Bronchial epithelial cell (primary cell): ENCODE results near the gene CACNA1H. TPM values are rescaled to one million over a fixed set of nuclear protein-coding genes. Genes with fewer than 3 reads are reported as not detected.

Experiments
- DNase-seq: peaks from one replicate; pipeline ENCODE4 v3.0.0-alpha.2; 2010; ENCODE audit warnings: low read depth
- FAIRE-seq: peaks from 2 replicates; lab custom pipeline; 2011; peaks lifted over from hg19 to GRCh38; lab: Jason Lieb, UNC
- H3K27me3 ChIP-seq: 2 replicates; pipeline ENCODE4 v1.5.1; 2011; ENCODE audit warnings: low read length; ENCODE audit not compliant: control insufficient read depth, insufficient read depth
- H3K36me3 ChIP-seq: 2 replicates; pipeline ENCODE4 v1.5.1; 2011; ENCODE audit warnings: low read length; ENCODE audit not compliant: control insufficient read depth, insufficient read depth
- H3K4me3 ChIP-seq: 2 replicates; pipeline ENCODE4 v1.5.1; 2011; ENCODE audit warnings: mild to moderate bottlenecking, low read depth, low read length, control low read depth
- total RNA-seq: library from RNA; depleted of rRNA; stranded (reverse); fragments of >200 nt; gene quantifications from 2 replicates; pipeline ENCODE4 v1.2.1, GENCODE V29; 2014
- TF ChIP-seq, protein P1 (sequence below): IDR thresholded peaks from 2 replicates; pipeline ENCODE4 v1.5.1; 2011; ENCODE audit warnings: mild to moderate bottlenecking, moderate library complexity, low read length, control low read depth, inconsistent platforms; ENCODE audit not compliant: insufficient read depth, severe bottlenecking

CACNA1H gene
- total RNA-seq, 1 donor from 2014 or later, result not detected

DNA sequence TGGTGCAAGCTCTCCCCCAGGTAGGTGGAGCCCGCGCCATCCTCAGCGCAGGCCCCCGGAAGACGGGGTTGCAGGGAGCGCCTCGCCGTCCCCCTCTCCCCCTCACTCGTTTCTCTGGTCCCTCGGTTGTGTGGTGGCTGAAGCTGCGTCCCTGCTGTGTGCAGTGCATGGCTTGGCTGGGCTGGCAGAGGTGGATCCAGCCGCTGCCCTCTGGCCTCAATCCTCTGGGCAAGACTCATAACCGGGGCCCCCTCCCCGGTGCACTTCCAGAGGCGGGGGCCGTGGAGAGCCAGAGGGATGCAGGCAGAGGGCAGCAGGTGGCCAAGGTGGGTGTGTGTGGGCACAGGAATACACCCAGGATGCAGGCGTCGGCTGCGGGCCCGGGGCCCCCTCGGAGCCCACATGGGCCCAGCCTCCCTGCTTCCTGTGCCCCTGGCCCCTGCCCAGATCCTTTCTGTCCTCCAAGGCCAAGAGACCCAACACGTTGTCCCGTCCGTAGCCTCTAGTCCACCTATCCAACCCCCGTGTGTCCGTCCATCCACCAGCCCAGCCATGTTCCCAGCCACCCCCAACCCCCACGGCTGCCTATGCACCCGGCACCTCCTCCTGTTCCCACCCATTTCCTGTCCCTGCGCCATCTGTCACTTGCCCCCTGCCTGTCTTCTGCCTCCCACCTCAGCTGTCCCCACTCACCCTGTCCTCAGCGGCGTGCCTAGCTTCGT lies 62.8 kb downstream of the CACNA1H start:
- no peak for DNase-seq
- no peaks in the 10 kb centered on the region for H3K27me3 ChIP-seq
- H3K4me3 ChIP-seq, result no peak overlapping the region
- no peak for FAIRE-seq
- TF ChIP-seq, protein P1, sequence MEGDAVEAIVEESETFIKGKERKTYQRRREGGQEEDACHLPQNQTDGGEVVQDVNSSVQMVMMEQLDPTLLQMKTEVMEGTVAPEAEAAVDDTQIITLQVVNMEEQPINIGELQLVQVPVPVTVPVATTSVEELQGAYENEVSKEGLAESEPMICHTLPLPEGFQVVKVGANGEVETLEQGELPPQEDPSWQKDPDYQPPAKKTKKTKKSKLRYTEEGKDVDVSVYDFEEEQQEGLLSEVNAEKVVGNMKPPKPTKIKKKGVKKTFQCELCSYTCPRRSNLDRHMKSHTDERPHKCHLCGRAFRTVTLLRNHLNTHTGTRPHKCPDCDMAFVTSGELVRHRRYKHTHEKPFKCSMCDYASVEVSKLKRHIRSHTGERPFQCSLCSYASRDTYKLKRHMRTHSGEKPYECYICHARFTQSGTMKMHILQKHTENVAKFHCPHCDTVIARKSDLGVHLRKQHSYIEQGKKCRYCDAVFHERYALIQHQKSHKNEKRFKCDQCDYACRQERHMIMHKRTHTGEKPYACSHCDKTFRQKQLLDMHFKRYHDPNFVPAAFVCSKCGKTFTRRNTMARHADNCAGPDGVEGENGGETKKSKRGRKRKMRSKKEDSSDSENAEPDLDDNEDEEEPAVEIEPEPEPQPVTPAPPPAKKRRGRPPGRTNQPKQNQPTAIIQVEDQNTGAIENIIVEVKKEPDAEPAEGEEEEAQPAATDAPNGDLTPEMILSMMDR, result no peak
- H3K36me3 ChIP-seq, result no peaks in the 10 kb centered on the region

DNA sequence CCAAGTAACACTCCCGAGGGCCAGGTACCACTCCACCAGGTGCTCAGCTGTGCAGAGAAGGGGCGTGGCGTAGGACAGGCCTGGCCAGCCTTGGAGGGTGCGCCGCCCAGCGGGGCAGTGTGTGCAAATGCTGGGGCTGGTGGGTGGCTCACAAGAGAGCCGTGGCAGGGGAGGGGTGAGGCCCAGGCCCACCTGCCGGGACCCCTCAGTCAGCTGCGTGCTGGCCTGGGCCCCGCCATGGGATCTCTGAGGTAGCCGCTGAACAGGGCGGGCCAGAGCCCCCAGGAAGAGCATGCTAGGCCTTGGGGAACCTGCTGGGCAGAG lies 63.4 kb downstream of the CACNA1H start:
- Histone ChIP-seq H3K27me3 (no peaks in the 10 kb centered on the region), H3K36me3 (no peaks in the 10 kb centered on the region), H3K4me3 (no peak overlapping the region)
- no peak for FAIRE-seq
- TF ChIP-seq, protein P1, result no peak
- no peak for DNase-seq

DNA sequence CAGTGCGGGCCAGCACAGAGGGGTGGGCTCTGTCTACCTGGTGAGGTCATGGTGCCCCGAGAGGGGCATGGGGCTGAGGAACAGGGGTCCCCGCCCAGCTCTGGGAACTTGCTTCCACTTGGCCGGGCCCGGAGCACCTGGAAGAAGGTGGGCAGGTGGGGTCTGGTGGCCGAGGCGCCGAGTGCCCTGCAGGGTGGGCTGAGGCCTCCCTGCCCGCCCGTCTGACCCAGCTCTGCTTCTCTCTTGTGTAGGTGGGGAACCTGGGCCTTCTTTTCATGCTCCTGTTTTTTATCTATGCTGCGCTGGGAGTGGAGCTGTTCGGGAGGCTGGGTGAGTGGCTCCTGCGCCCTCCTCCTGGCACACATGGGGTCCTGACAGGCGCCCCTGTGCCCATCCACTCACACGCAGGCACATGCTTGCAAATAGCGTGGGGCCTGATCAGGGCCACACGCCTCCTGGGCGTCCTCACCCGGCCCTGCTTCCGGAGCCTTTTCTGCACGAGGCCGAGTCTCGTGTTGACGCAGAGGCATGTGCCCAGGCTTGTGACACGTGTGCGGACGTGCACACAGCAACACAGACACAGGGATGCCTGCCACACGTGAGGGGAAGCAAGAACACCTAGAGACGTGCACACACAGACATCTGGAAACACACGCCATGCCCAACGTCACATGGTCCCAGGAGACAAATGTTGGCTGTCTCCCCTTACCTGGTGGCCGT lies 63.9 kb downstream of the CACNA1H start:
- Histone ChIP-seq H3K36me3 (no peaks in the 10 kb centered on the region), H3K27me3 (no peaks in the 10 kb centered on the region), H3K4me3 (no peak overlapping the region)
- TF ChIP-seq, protein P1, result no peak
- no peak for DNase-seq
- FAIRE-seq, result no peak

DNA sequence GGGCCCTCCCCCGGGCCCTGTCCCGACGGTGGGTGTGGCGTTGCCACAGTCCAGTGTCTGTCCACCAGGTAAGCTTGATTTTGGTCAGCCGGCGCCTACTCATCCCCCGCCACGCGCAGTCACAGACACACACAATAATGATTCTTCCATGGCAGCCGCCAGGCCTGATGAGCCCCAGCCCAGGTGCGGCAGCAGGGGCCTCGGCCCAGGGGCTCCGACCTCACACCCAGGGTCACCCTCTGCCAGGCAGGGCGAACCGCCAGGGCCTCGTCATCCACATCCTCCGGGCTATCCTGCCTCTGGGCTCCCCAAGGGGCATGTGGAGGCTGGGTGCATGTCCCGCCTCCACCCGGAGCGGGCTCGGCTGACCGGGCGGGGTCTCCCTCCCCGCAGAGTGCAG lies 64.6 kb downstream of the CACNA1H start:
- no peaks in the 10 kb centered on the region for H3K36me3 ChIP-seq
- no peak overlapping the region for H3K4me3 ChIP-seq
- DNase-seq (no peak), FAIRE-seq (no peak)
- TF ChIP-seq, protein P1, result no peak
- no peaks in the 10 kb centered on the region for H3K27me3 ChIP-seq

DNA sequence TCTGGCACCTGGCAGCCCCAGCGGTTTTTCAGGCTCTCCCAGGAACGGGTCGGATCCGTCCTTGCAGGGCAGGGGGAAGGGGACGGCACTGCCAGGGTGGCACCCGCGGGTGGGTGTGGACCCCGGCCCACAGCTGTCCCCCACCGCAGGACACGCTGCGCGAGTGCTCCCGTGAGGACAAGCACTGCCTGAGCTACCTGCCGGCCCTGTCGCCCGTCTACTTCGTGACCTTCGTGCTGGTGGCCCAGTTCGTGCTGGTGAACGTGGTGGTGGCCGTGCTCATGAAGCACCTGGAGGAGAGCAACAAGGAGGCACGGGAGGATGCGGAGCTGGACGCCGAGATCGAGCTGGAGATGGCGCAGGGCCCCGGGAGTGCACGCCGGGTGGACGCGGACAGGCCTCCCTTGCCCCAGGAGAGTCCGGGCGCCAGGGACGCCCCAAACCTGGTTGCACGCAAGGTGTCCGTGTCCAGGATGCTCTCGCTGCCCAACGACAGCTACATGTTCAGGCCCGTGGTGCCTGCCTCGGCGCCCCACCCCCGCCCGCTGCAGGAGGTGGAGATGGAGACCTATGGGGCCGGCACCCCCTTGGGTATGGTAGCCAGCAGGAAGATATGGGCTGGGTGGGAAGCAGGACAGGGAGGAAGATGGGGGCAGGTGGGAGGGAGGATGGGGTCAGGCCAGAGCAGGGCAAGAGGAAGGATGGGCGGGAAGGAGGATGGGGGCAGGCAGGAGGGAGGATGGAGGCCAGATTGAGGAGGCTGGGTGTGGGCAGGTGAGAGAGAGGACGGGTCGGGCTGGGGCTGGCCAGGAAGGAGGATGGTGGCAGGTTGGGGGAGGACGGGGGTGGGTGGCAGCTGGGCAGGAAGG lies 65.4 kb downstream of the CACNA1H start:
- H3K4me3 ChIP-seq, result no peak overlapping the region
- no peaks in the 10 kb centered on the region for H3K36me3 ChIP-seq
- H3K27me3 ChIP-seq, result no peaks in the 10 kb centered on the region
- TF ChIP-seq, protein P1, result no peak
- FAIRE-seq (no peak), DNase-seq (no peak)
